Neural progenitor cell (in vitro differentiated cells): ENCODE results near the gene SLC4A5.

Experiments used
- EZH2 ChIP-seq: fragments of 200-600 bp; sonication (generic); IDR thresholded peaks from 2 replicates; pipeline ENCODE4 v1.6.1; 2017; ENCODE audit warnings: antibody characterized with exemption, mild to moderate bottlenecking, moderate library complexity
- TF ChIP-seq, protein P1 (sequence below): fragments of 200-600 bp; sonication (generic); IDR thresholded peaks from 2 replicates; pipeline ENCODE4 v1.5.1; 2017; ENCODE audit warnings: antibody characterized with exemption, mild to moderate bottlenecking

DNA sequence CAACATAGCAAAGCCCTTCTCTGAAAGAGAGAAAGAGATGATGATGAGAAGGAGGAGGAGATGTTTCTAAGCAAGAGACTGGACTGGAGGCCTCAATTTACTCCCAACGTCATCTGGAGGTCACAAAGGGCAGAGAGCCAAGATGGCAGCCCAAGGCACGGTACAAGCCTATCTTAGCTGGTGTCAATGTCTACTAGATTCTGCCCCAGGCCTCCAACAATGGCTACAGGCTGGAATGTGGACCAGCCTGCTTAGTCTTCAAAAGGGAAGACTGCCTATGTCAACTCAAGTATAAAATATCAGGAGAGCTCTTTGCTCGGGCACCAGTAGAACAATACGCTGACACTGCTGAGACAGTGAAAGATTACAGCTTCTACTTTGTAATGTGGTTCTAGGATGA is 6.7 kb upstream of the SLC4A5 start:
- TF ChIP-seq, protein P1, sequence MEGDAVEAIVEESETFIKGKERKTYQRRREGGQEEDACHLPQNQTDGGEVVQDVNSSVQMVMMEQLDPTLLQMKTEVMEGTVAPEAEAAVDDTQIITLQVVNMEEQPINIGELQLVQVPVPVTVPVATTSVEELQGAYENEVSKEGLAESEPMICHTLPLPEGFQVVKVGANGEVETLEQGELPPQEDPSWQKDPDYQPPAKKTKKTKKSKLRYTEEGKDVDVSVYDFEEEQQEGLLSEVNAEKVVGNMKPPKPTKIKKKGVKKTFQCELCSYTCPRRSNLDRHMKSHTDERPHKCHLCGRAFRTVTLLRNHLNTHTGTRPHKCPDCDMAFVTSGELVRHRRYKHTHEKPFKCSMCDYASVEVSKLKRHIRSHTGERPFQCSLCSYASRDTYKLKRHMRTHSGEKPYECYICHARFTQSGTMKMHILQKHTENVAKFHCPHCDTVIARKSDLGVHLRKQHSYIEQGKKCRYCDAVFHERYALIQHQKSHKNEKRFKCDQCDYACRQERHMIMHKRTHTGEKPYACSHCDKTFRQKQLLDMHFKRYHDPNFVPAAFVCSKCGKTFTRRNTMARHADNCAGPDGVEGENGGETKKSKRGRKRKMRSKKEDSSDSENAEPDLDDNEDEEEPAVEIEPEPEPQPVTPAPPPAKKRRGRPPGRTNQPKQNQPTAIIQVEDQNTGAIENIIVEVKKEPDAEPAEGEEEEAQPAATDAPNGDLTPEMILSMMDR = no peak
- TF ChIP-seq EZH2 = no peak
